Parathyroid adenoma (tissue), 2 donors: Measurements from ENCODE around the gene TRPV5.

ENCODE experiments used
- H2AFZ ChIP-seq: fragments of 300-600 bp; sonication (generic); one replicate; pipeline ENCODE4 v1.7.0; 2017; ENCODE audit warnings: antibody characterized with exemption, mild to moderate bottlenecking
- H3K27ac ChIP-seq: fragments of 300-600 bp; sonication (generic); one replicate; pipeline ENCODE4 v1.7.0; 2017
- H3K27me3 ChIP-seq: fragments of 300-600 bp; sonication (generic); one replicate; pipeline ENCODE4 v1.7.0; 2017; ENCODE audit warnings: low read length; ENCODE audit not compliant: control insufficient read depth, insufficient read depth
- H3K36me3 ChIP-seq: fragments of 300-600 bp; sonication (generic); one replicate; pipeline ENCODE4 v1.7.0; 2017; ENCODE audit warnings: low read length; ENCODE audit not compliant: control insufficient read depth, insufficient read depth
- H3K4me1 ChIP-seq: fragments of 300-600 bp; sonication (generic); one replicate; pipeline ENCODE4 v1.7.0; 2017; ENCODE audit warnings: control low read depth
- H3K4me2 ChIP-seq: fragments of 300-600 bp; sonication (generic); one replicate; pipeline ENCODE4 v1.7.0; 2017; ENCODE audit warnings: low read length
- H3K4me3 ChIP-seq: fragments of 300-600 bp; sonication (generic); one replicate; pipeline ENCODE4 v1.7.0; 2017; ENCODE audit warnings: low read depth, low read length
- H3K79me2 ChIP-seq: fragments of 300-600 bp; sonication (generic); one replicate; pipeline ENCODE4 v1.7.0; 2017; ENCODE audit warnings: control low read depth
- H3K9ac ChIP-seq: fragments of 300-600 bp; sonication (generic); one replicate; pipeline ENCODE4 v1.7.0; 2017; ENCODE audit warnings: mild to moderate bottlenecking
- H3K9me3 ChIP-seq: fragments of 300-600 bp; sonication (generic); one replicate; pipeline ENCODE4 v1.7.0; 2017; ENCODE audit warnings: low read length; ENCODE audit not compliant: control insufficient read depth
- CTCF ChIP-seq: fragments of 300-600 bp; sonication (generic); IDR thresholded peaks from one replicate; pipeline ENCODE4 v1.7.0; 2017; ENCODE audit warnings: antibody characterized with exemption, mild to moderate bottlenecking
- donor health status: primary hyperparathyroidism.

Gene TRPV5

GRCh38 chr7:142860968-142861367 is 72.6 kb downstream of the TRPV5 start:
- H3K9me3 ChIP-seq: no peaks in the 10 kb centered on the region
- no peaks in the 10 kb centered on the region for H3K79me2 ChIP-seq
- H3K4me2 ChIP-seq: no peak overlapping the region
- H3K9ac ChIP-seq: no peak overlapping the region
- H3K36me3 ChIP-seq: no peaks in the 10 kb centered on the region
- no peaks in the 10 kb centered on the region for H3K27me3 ChIP-seq
- H3K4me3 ChIP-seq: no peak overlapping the region
- H3K27ac ChIP-seq: no peak overlapping the region
- no peak overlapping the region for H2AFZ ChIP-seq
- TF ChIP-seq CTCF: no peak
- peaks cover 8% of the 10 kb centered on the region for H3K4me1 ChIP-seq

GRCh38 chr7:142859829-142860228 is 73.7 kb downstream of the TRPV5 start:
- no peaks in the 10 kb centered on the region for H3K36me3 ChIP-seq
- no peak overlapping the region for H3K9ac ChIP-seq
- H2AFZ ChIP-seq: peak overlapping the region; percentile 50
- TF ChIP-seq CTCF: no peak
- no peak overlapping the region for H3K4me3 ChIP-seq
- H3K4me2 ChIP-seq: no peak overlapping the region
- no peaks in the 10 kb centered on the region for H3K9me3 ChIP-seq
- no peak overlapping the region for H3K27ac ChIP-seq
- no peaks in the 10 kb centered on the region for H3K27me3 ChIP-seq
- peaks cover 13% of the 10 kb centered on the region for H3K4me1 ChIP-seq
- no peaks in the 10 kb centered on the region for H3K79me2 ChIP-seq

GRCh38 chr7:142859411-142859810 is 74.1 kb downstream of the TRPV5 start:
- Histone ChIP-seq H3K36me3 (no peaks in the 10 kb centered on the region), H3K9me3 (no peaks in the 10 kb centered on the region), H3K27me3 (no peaks in the 10 kb centered on the region), H3K4me3 (no peak overlapping the region), H2AFZ (no peak overlapping the region), H3K27ac (no peak overlapping the region), H3K79me2 (no peaks in the 10 kb centered on the region), H3K9ac (no peak overlapping the region), H3K4me2 (no peak overlapping the region), H3K4me1 (peaks cover 13% of the 10 kb centered on the region)
- TF ChIP-seq CTCF: no peak
